Renal pelvis (tissue), 4 donors: ENCODE results near the gene RALGPS1. TPM values are rescaled to one million over a fixed set of nuclear protein-coding genes. Genes with fewer than 3 reads are reported as not detected.

ENCODE experiments used
- DNase-seq: peaks from one replicate; pipeline ENCODE4 v3.0.0-alpha.2; 2013
- polyA plus RNA-seq, 3 donors: library from polyadenylated mRNA; unstranded; fragments of 120-200 nt; gene quantifications; one replicate each; pipeline ENCODE4 v1.2.1, GENCODE V29; 2013; ENCODE audit not compliant: insufficient read length in 3 of 3

RALGPS1 gene
- polyA plus RNA-seq, 3 donors: 22.9 to 32.5 (median 28.4) TPM

GRCh38 chr9:127050591-127051001, 136.0 kb downstream of the RALGPS1 start:
- DNase-seq: no peak

GRCh38 chr9:127051881-127052595, 137.5 kb downstream of the RALGPS1 start:
- no peak for DNase-seq

GRCh38 chr9:127053057-127053821, 138.7 kb downstream of the RALGPS1 start:
- DNase-seq: peak; percentile 39

GRCh38 chr9:127053960-127054359, 139.4 kb downstream of the RALGPS1 start:
- DNase-seq: no peak

- DNase-seq: no peak
Observed at GRCh38 chr9:127055745-127056402, 141.3 kb downstream of the RALGPS1 start.

- no peak for DNase-seq
Observed at GRCh38 chr9:127056446-127056845, 141.9 kb downstream of the RALGPS1 start.

GRCh38 chr9:127058011-127058644, 143.5 kb downstream of the RALGPS1 start:
- DNase-seq: no peak

- no peak for DNase-seq
Observed at GRCh38 chr9:127058645-127059021, 144.1 kb downstream of the RALGPS1 start.

- no peak for DNase-seq
Observed at GRCh38 chr9:127059030-127059429, 144.4 kb downstream of the RALGPS1 start.

- no peak for DNase-seq
Observed at GRCh38 chr9:127059765-127060361, 145.3 kb downstream of the RALGPS1 start.

- no peak for DNase-seq
Observed at GRCh38 chr9:127061411-127061810, 146.8 kb downstream of the RALGPS1 start.

- no peak for DNase-seq
Observed at GRCh38 chr9:127064335-127064734, 149.8 kb downstream of the RALGPS1 start.

- DNase-seq: no peak
Observed at GRCh38 chr9:127065592-127065991, 151.0 kb downstream of the RALGPS1 start.

- DNase-seq: no peak
Observed at GRCh38 chr9:127066060-127066850, 151.7 kb downstream of the RALGPS1 start.

- no peak for DNase-seq
Observed at GRCh38 chr9:127066851-127067136, 152.2 kb downstream of the RALGPS1 start.

- no peak for DNase-seq
Observed at GRCh38 chr9:127067603-127068220, 153.1 kb downstream of the RALGPS1 start.

- DNase-seq: no peak
Observed at GRCh38 chr9:127074561-127075548, 160.3 kb downstream of the RALGPS1 start.

- no peak for DNase-seq
Observed at GRCh38 chr9:127075624-127076372, 161.2 kb downstream of the RALGPS1 start.
